ENCODE data around the gene TPCN2.
"Not testable (repeated sequence)": the region's sequence is repeated elsewhere in the genome, so short reads cannot be mapped to it uniquely, and the experiment has no call there.

Gene TPCN2

GRCh38 chr11:69127081-69127850 is 78.5 kb downstream of the TPCN2 start:
- DNase-seq (ENCODE audit: low spot score) (no peak), FAIRE-seq (no peak)

- FAIRE-seq = no peak
- no peak for DNase-seq (ENCODE audit: low spot score)
These were observed 79.2 kb downstream of the TPCN2 start for GRCh38 chr11:69127884-69128283.

GRCh38 chr11:69129053-69129452 is 80.3 kb downstream of the TPCN2 start:
- FAIRE-seq (no peak), DNase-seq (ENCODE audit: low spot score) (no peak)

GRCh38 chr11:69129647-69130046 is 80.9 kb downstream of the TPCN2 start:
- FAIRE-seq = no peak
- no peak for DNase-seq (ENCODE audit: low spot score)

GRCh38 chr11:69130654-69131053 is 81.9 kb downstream of the TPCN2 start:
- DNase-seq (ENCODE audit: low spot score) (no peak), FAIRE-seq (no peak)

GRCh38 chr11:69131121-69131566 is 82.4 kb downstream of the TPCN2 start:
- DNase-seq (ENCODE audit: low spot score) = no peak
- FAIRE-seq = no peak

- FAIRE-seq (peak; percentile 55), DNase-seq (ENCODE audit: low spot score) (peak; percentile 82)
These were observed 83.0 kb downstream of the TPCN2 start for GRCh38 chr11:69131644-69132300.

- DNase-seq (ENCODE audit: low spot score) (no peak), FAIRE-seq (no peak)
These were observed 83.6 kb downstream of the TPCN2 start for GRCh38 chr11:69132301-69132670.

GRCh38 chr11:69133251-69133650 is 84.5 kb downstream of the TPCN2 start:
- no peak for DNase-seq (ENCODE audit: low spot score)
- FAIRE-seq = no peak

GRCh38 chr11:69134182-69134581 is 85.5 kb downstream of the TPCN2 start:
- not testable (repeated sequence) for FAIRE-seq; DNase-seq (ENCODE audit: low spot score)

GRCh38 chr11:69134957-69135356 is 86.2 kb downstream of the TPCN2 start:
- FAIRE-seq = no peak

GRCh38 chr11:69135420-69136363 is 87.0 kb downstream of the TPCN2 start:
- DNase-seq (ENCODE audit: low spot score) (no peak), FAIRE-seq (no peak)

More at GRCh38 chr11:69134957-69135356, 86.2 kb downstream of the TPCN2 start:
- DNase-seq (ENCODE audit: low spot score) = no peak

- DNase-seq (ENCODE audit: low spot score) = no peak
- FAIRE-seq = no peak
These were observed 87.7 kb downstream of the TPCN2 start for GRCh38 chr11:69136471-69136870.

GRCh38 chr11:69137151-69137844 is 88.6 kb downstream of the TPCN2 start:
- FAIRE-seq = no peak
- DNase-seq (ENCODE audit: low spot score) = no peak

- DNase-seq (ENCODE audit: low spot score) = peak; percentile 39
- no peak for FAIRE-seq
These were observed 89.5 kb downstream of the TPCN2 start for GRCh38 chr11:69138265-69138664.

GRCh38 chr11:69140161-69140560 is 91.4 kb downstream of the TPCN2 start:
- FAIRE-seq; DNase-seq (ENCODE audit: low spot score): not testable (repeated sequence)

GRCh38 chr11:69140635-69141034 is 91.9 kb downstream of the TPCN2 start:
- no peak for FAIRE-seq
- no peak for DNase-seq (ENCODE audit: low spot score)

- no peak for FAIRE-seq
- DNase-seq (ENCODE audit: low spot score) = no peak
These were observed 93.0 kb downstream of the TPCN2 start for GRCh38 chr11:69141742-69142141.

- no peak for DNase-seq (ENCODE audit: low spot score)
- no peak for FAIRE-seq
These were observed 94.2 kb downstream of the TPCN2 start for GRCh38 chr11:69142895-69143294.

GRCh38 chr11:69144316-69145049 is 95.8 kb downstream of the TPCN2 start:
- no peak for FAIRE-seq

GRCh38 chr11:69145050-69145380 is 96.3 kb downstream of the TPCN2 start:
- no peak for DNase-seq (ENCODE audit: low spot score)
- no peak for FAIRE-seq

More at GRCh38 chr11:69144316-69145049, 95.8 kb downstream of the TPCN2 start:
- DNase-seq (ENCODE audit: low spot score) = no peak

All from urothelium cell line (cell line).